SK-N-MC (cell line): ENCODE data around the gene ZNF618.

Experiments used
- DNase-seq: peaks from one replicate; pipeline ENCODE4 v3.0.0-alpha.2; 2011; ENCODE audit warnings: low read depth, low spot score
- H3K27ac ChIP-seq: fragments of 200-600 bp; sonication (generic); 2 replicates; pipeline ENCODE4 v1.5.1; 2016; ENCODE audit warnings: mixed run types
- H3K36me3 ChIP-seq: fragments of 200-600 bp; sonication (generic); 2 replicates; pipeline ENCODE4 v1.6.1; 2017; ENCODE audit warnings: antibody characterized with exemption, low read length, mixed read lengths; ENCODE audit not compliant: insufficient read depth
- H3K4me3 ChIP-seq: fragments of 200-600 bp; sonication (generic); 2 replicates; pipeline ENCODE4 v1.5.1; 2016
- H3K9ac ChIP-seq: fragments of 200-600 bp; sonication (generic); 2 replicates; pipeline ENCODE4 v1.8.0; 2017; ENCODE audit warnings: mixed run types, mixed read lengths; ENCODE audit not compliant: insufficient read length
- H3K9me3 ChIP-seq: fragments of 200-600 bp; sonication (generic); 2 replicates; pipeline ENCODE4 v1.6.1; 2017; ENCODE audit warnings: low read depth, mild to moderate bottlenecking, antibody characterized with exemption, low read length, moderate library complexity, mixed read lengths
- EZH2 ChIP-seq: fragments of 200-600 bp; sonication (generic); IDR thresholded peaks from one replicate; pipeline ENCODE4 v1.6.1; 2017; ENCODE audit warnings: antibody characterized with exemption
- FOXP2 ChIP-seq: optimal IDR thresholded peaks from 2 replicates; pipeline ENCODE3; 2011; ENCODE audit warnings: mild to moderate bottlenecking, moderate library complexity; ENCODE audit not compliant: insufficient read depth; ENCODE audit errors: extremely low read length, control extremely low read depth
- POLR2AphosphoS5 ChIP-seq: IDR thresholded peaks from 2 replicates; pipeline ENCODE4 v1.6.1; 2012; ENCODE audit warnings: mild to moderate bottlenecking, low read depth, low read length, borderline replicate concordance

ZNF618 gene

DNA sequence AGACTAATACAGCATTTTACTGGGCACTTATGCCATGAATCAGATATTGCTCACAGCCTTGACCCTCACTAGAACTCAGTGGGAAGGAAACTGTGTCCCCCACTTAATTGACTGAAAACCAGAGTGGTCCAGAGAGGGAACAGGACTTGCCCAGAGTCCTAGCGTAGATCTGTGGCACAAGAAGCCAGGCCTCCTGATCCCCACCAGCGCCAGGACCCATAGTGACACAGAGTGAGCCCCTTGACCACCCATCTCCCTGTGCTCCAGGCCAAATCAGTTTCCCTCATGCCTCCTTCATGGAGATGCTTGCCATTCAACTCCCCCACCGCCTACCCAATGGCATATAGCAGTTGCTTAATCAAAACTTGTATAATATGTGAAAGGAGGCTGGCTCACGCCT lies 214.7 kb downstream of the ZNF618 start:
- Histone ChIP-seq H3K36me3 (no peaks in the 10 kb centered on the region), H3K4me3 (no peak overlapping the region), H3K9ac (no peak overlapping the region), H3K9me3 (no peaks in the 10 kb centered on the region), H3K27ac (no peak overlapping the region)
- TF ChIP-seq POLR2AphosphoS5 (no peak), EZH2 (no peak), FOXP2 (no peak)
- DNase-seq, result no peak

DNA sequence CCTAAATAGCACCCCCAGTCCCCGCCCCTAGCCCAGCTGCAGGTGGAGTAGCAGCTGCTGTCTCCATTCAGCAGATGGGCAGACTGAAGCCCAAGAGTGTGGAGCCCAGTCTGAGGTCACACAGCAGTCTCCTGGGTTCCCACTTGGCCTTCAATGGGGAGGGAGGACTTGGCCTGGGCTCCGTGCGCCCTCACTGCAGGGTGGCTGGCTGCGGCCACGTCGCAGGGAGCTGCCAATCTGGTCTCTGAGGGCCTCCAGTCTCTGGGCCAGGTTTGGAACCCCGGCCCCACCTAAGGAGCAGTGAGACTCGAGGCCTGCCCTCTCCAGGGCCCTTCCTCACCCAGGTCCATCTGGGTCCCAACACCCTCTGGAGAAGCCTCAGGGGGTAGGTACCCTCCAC lies 215.6 kb downstream of the ZNF618 start:
- no peak overlapping the region for H3K27ac ChIP-seq
- H3K36me3 ChIP-seq, result no peaks in the 10 kb centered on the region
- TF ChIP-seq EZH2, result no peak
- no peak for TF ChIP-seq FOXP2
- no peak for TF ChIP-seq POLR2AphosphoS5

DNA sequence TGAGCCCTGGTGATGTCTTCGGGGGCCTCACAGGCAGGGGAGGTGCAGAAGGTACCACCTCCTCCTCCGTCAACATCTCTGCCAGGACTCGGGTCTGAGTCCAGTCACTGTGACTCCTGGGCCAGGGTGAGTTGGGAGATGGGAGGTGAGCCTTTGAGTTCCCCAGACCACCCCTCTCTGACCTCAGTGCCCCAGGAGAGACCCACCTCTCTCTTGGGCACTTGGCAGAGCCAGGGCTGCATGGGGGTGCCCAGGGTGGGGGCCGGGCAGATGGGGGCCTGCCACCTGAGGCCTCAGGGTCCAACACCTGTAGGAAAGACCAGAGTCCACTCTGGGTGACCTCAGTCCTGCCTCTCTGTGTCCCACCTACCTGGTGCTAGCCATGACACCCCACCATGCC lies 216.2 kb downstream of the ZNF618 start:
- Histone ChIP-seq H3K4me3 (no peak overlapping the region), H3K27ac (no peak overlapping the region), H3K36me3 (no peaks in the 10 kb centered on the region), H3K9me3 (no peaks in the 10 kb centered on the region), H3K9ac (no peak overlapping the region)
- no peak for TF ChIP-seq FOXP2
- no peak for TF ChIP-seq EZH2
- no peak for TF ChIP-seq POLR2AphosphoS5
- DNase-seq, result no peak

More for the DNA sequence above, 215.6 kb downstream of the ZNF618 start:
- H3K9ac ChIP-seq, result no peak overlapping the region
- no peaks in the 10 kb centered on the region for H3K9me3 ChIP-seq
- no peak for DNase-seq
- no peak overlapping the region for H3K4me3 ChIP-seq

DNA sequence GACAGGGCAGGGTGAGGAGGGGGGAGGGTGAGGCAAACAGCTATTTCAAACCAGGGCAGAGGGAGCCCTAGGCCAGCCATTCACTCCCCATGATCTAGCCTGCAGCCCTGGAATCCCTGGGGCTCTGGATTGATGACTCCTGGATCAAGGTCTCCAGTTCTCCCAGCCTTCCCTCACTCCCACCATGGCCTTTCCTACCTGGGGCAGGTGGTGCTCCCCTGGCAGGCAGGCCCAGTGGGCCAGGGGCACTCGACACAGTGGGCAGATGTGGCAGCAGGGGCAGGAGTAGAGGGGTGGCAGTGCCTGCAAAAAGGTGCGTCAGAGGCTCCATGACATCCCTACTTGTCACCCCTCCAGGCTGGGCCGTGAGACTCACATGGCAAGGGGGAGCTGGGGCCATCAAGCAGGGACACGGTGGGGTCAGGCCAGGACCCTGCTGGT lies 216.9 kb downstream of the ZNF618 start:
- Histone ChIP-seq H3K9me3 (no peaks in the 10 kb centered on the region), H3K9ac (no peak overlapping the region), H3K36me3 (no peaks in the 10 kb centered on the region), H3K4me3 (no peak overlapping the region), H3K27ac (no peak overlapping the region)
- TF ChIP-seq POLR2AphosphoS5, result no peak
- no peak for TF ChIP-seq EZH2
- no peak for TF ChIP-seq FOXP2
- DNase-seq, result no peak

DNA sequence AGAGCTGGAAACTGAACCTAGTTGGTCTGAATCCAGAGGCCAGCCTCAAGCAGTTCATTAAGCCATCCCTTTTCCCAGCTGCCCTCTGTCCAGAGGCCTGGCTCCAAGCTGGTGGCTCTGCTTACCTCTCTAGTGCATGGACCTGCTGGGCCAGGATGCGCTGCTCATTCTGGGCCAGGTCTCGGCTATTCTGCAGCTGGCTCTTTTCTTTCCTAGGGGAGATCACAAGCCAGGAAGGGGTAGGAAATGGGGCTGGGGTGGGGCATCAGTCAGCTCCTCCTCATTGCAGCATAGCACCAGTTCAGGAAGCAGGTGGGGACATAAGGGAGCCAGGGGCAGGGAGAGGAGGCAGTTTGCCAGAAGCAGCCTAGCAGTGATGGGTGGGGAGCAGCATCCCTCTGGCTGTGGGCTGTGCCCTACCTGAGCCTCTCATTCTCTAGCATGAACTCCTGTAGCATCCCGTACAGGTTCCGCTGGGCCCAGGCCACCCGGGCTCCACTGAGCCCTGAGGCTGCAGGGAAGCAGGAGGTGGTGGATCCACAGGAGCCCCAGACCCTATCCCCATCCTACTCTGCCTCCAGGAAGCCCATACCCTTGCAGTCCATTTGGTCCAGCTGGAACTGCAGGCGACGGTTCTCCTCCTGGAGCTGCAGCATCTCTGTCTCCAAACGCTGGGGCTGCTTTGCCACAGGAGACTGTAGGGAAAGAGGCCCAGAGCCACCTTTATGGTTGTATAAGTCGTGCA lies 217.8 kb downstream of the ZNF618 start:
- no peak for TF ChIP-seq EZH2
- no peak overlapping the region for H3K4me3 ChIP-seq
- H3K27ac ChIP-seq, result no peak overlapping the region
- no peaks in the 10 kb centered on the region for H3K36me3 ChIP-seq
- no peak for DNase-seq
- no peaks in the 10 kb centered on the region for H3K9me3 ChIP-seq
- no peak overlapping the region for H3K9ac ChIP-seq

DNA sequence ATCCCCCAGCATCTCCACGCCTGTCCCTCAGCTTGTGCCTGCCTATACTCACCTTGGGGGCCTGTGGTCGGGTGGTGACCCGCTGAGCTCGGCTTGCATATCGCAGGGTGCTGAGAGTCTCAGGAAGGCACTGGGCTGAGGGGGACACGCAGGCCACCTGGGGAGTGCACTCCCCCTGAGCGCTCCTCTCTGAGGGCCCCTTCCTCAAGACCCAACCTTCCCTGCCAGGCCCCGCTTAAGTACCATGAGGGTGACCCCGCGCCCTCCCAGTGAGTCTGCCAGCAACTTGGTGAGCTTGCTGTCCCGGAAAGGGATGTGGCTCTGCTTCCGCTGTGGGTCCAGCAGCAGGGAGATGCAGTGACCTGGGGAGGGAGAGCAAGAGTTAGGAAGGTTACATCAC lies 218.9 kb downstream of the ZNF618 start:
- Histone ChIP-seq H3K4me3 (no peak overlapping the region), H3K9ac (no peak overlapping the region), H3K36me3 (no peaks in the 10 kb centered on the region), H3K9me3 (no peaks in the 10 kb centered on the region), H3K27ac (no peak overlapping the region)
- no peak for DNase-seq
- TF ChIP-seq POLR2AphosphoS5 (no peak), EZH2 (no peak), FOXP2 (no peak)

DNA sequence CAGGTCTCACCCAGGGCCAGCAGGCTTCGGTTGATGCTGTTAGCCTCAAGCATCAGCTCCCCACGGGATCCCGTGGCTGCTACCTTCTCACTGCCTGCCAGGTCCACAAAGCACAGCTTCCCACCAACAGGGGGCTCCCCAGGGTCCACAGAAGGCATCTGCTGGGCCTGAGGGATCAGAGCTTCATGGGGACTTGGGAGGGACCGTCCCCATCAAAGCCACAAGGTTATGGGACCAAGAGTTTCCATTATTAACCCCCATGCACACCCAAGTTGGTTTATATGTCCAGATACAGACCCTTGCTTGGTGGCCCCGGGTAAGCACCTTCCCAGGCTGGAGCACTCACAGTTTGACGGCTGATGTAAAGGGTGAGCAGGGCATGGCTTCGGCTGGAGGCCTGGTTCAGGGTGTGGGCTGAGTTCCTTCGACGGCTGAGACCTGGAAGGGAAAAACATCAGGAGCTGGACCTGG lies 220.0 kb downstream of the ZNF618 start:
- Histone ChIP-seq H3K27ac (no peak overlapping the region), H3K9ac (no peak overlapping the region), H3K9me3 (no peaks in the 10 kb centered on the region), H3K4me3 (no peak overlapping the region), H3K36me3 (no peaks in the 10 kb centered on the region)
- no peak for DNase-seq
- TF ChIP-seq EZH2 (no peak), FOXP2 (no peak)

DNA sequence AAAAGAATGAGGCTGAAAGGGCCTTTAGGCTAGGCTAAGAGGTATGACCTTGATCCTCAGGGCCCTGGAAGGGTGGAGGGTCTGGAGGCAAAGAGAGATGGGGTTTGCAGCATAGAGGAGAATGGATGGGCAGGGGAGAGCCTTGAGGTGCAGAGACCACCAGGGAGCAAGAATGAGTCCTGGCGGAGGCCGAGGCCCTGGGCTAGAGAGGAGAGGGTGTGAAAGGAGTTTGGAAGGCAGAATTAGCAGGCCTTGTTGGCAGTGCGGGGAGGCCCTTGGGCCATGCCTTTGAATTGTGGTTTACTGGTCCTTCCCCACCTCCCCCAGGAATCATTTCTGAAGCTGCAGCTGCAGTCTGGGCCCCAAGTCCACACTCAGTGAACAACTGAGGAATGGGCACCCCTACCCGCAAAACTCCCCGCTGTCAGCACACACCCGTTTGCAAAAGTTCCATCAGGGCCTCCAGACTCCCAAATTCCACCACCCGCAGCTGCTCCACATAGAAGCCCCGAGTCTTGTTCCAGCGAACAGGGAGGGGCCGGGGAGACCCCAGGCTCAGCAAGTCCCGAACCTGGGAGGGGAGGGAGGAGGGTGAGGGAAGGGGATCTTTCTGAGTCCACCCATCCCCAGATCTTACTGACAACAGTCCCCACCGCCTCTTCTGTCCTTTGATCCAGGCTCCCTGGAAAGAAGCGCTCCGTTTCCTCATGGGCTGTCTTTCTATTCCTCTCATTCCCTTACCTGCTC lies 220.9 kb downstream of the ZNF618 start:
- H3K9ac ChIP-seq, result no peak overlapping the region
- peak overlapping the region; percentile 81; the same call in 1 of the 2 replicates for H3K4me3 ChIP-seq
- no peaks in the 10 kb centered on the region for H3K36me3 ChIP-seq
- no peak for TF ChIP-seq FOXP2
- TF ChIP-seq EZH2, result no peak
- no peak for TF ChIP-seq POLR2AphosphoS5
- H3K27ac ChIP-seq, result no peak overlapping the region
- no peaks in the 10 kb centered on the region for H3K9me3 ChIP-seq
- DNase-seq, result no peak
